Epithelial cell of esophagus (primary cell): ENCODE measurements around the gene CHRDL2.
A peak's percentile ranks its signal among the peaks of the same experiment; 100 is the strongest.

Source experiments
- DNase-seq: peaks from one replicate; pipeline ENCODE4 v3.0.0; 2010; ENCODE audit warnings: low read depth
- H3K4me3 ChIP-seq: 2 replicates; pipeline ENCODE4 v1.5.1; 2011; ENCODE audit warnings: mild to moderate bottlenecking, low read length, control low read depth
- CTCF ChIP-seq: IDR thresholded peaks from 2 replicates; pipeline ENCODE4 v1.5.1; 2011; ENCODE audit warnings: low read depth, mild to moderate bottlenecking, low read length, control low read depth, inconsistent platforms; ENCODE audit not compliant: insufficient read depth; ENCODE audit errors: missing control alignments

The CHRDL2 gene

GRCh38 chr11:74685338-74685737 lies 45.9 kb downstream of the CHRDL2 start:
- no peak for DNase-seq
- TF ChIP-seq CTCF: no peak
- no peak overlapping the region for H3K4me3 ChIP-seq

GRCh38 chr11:74684661-74685060 lies 46.6 kb downstream of the CHRDL2 start:
- TF ChIP-seq CTCF: no peak
- no peak for DNase-seq

GRCh38 chr11:74683941-74684481 lies 47.2 kb downstream of the CHRDL2 start:
- TF ChIP-seq CTCF: no peak
- no peak for DNase-seq
- H3K4me3 ChIP-seq: no peak overlapping the region

More at GRCh38 chr11:74684661-74685060, 46.6 kb downstream of the CHRDL2 start:
- H3K4me3 ChIP-seq: no peak overlapping the region

GRCh38 chr11:74683279-74683871 lies 47.9 kb downstream of the CHRDL2 start:
- H3K4me3 ChIP-seq: peak overlapping the region; percentile 3
- DNase-seq: no peak
- peak; percentile 39 for TF ChIP-seq CTCF

- no peak overlapping the region for H3K4me3 ChIP-seq
- no peak for TF ChIP-seq CTCF
- no peak for DNase-seq
These were observed 48.4 kb downstream of the CHRDL2 start for GRCh38 chr11:74682731-74683278.

GRCh38 chr11:74681686-74682651 lies 49.3 kb downstream of the CHRDL2 start:
- DNase-seq: peak; percentile 40
- no peak overlapping the region for H3K4me3 ChIP-seq
- no peak for TF ChIP-seq CTCF
